Measurements from ENCODE around the gene FAM168A.

Gene FAM168A

GRCh38 chr11:73398132-73398526 is 199.8 kb downstream of the FAM168A start:
- no peak for TF ChIP-seq ESRRG (CRISPR knock-in tag; IDR thresholded peaks at IDR 0.05)
- ATAC-seq = no peak

GRCh38 chr11:73397468-73398131 is 200.3 kb downstream of the FAM168A start:
- no peak for ATAC-seq
- TF ChIP-seq ZNF70 (CRISPR knock-in tag; IDR thresholded peaks at IDR 0.05) (no peak), PPARA (CRISPR knock-in tag; IDR thresholded peaks at IDR 0.05; ENCODE audit: borderline replicate concordance) (no peak), RARB (CRISPR knock-in tag; IDR thresholded peaks at IDR 0.05) (no peak), ZFP30 (CRISPR knock-in tag; IDR thresholded peaks at IDR 0.05) (no peak), ISL1 (CRISPR knock-in tag; IDR thresholded peaks at IDR 0.05) (no peak), TCF4 (CRISPR knock-in tag; IDR thresholded peaks at IDR 0.05; ENCODE audit: borderline replicate concordance) (no peak), GLIS3 (CRISPR knock-in tag; IDR thresholded peaks at IDR 0.05) (no peak), OSR1 (CRISPR knock-in tag; IDR thresholded peaks at IDR 0.05) (no peak), ESRRG (CRISPR knock-in tag; IDR thresholded peaks at IDR 0.05) (no peak)
- TF ChIP-seq, protein P1, sequence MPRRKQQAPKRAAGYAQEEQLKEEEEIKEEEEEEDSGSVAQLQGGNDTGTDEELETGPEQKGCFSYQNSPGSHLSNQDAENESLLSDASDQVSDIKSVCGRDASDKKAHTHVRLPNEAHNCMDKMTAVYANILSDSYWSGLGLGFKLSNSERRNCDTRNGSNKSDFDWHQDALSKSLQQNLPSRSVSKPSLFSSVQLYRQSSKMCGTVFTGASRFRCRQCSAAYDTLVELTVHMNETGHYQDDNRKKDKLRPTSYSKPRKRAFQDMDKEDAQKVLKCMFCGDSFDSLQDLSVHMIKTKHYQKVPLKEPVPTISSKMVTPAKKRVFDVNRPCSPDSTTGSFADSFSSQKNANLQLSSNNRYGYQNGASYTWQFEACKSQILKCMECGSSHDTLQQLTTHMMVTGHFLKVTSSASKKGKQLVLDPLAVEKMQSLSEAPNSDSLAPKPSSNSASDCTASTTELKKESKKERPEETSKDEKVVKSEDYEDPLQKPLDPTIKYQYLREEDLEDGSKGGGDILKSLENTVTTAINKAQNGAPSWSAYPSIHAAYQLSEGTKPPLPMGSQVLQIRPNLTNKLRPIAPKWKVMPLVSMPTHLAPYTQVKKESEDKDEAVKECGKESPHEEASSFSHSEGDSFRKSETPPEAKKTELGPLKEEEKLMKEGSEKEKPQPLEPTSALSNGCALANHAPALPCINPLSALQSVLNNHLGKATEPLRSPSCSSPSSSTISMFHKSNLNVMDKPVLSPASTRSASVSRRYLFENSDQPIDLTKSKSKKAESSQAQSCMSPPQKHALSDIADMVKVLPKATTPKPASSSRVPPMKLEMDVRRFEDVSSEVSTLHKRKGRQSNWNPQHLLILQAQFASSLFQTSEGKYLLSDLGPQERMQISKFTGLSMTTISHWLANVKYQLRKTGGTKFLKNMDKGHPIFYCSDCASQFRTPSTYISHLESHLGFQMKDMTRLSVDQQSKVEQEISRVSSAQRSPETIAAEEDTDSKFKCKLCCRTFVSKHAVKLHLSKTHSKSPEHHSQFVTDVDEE (CRISPR knock-in tag; IDR thresholded peaks at IDR 0.05) = no peak
- TF ChIP-seq, protein P2, sequence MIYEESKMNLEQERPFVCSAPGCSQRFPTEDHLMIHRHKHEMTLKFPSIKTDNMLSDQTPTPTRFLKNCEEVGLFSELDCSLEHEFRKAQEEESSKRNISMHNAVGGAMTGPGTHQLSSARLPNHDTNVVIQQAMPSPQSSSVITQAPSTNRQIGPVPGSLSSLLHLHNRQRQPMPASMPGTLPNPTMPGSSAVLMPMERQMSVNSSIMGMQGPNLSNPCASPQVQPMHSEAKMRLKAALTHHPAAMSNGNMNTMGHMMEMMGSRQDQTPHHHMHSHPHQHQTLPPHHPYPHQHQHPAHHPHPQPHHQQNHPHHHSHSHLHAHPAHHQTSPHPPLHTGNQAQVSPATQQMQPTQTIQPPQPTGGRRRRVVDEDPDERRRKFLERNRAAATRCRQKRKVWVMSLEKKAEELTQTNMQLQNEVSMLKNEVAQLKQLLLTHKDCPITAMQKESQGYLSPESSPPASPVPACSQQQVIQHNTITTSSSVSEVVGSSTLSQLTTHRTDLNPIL (CRISPR knock-in tag; IDR thresholded peaks at IDR 0.05; ENCODE audit: low read depth) = no peak

DNA sequence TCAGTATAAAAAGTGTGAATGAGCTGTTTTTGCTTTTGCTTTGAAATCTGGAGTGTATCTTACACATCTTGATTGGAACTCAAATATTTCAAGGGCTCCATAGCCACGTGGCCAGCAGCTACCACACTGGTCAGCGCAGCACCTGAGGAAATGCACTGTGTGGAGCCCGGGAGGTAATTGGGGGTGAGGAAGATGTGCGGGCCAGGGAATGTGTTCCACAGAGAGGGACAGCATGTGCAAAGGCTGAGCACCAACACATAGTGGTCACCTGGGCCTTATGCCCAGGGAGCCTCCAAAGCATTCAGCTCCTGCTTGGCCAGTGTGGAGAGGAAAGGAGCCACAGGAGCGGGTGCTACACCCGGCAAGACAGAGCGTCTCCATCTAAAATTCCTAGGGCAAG is 200.9 kb downstream of the FAM168A start:
- ATAC-seq = no peak
- TF ChIP-seq, protein P3, sequence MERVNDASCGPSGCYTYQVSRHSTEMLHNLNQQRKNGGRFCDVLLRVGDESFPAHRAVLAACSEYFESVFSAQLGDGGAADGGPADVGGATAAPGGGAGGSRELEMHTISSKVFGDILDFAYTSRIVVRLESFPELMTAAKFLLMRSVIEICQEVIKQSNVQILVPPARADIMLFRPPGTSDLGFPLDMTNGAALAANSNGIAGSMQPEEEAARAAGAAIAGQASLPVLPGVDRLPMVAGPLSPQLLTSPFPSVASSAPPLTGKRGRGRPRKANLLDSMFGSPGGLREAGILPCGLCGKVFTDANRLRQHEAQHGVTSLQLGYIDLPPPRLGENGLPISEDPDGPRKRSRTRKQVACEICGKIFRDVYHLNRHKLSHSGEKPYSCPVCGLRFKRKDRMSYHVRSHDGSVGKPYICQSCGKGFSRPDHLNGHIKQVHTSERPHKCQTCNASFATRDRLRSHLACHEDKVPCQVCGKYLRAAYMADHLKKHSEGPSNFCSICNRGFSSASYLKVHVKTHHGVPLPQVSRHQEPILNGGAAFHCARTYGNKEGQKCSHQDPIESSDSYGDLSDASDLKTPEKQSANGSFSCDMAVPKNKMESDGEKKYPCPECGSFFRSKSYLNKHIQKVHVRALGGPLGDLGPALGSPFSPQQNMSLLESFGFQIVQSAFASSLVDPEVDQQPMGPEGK (CRISPR knock-in tag; IDR thresholded peaks at IDR 0.05; ENCODE audit: borderline replicate concordance) = no peak
- TF ChIP-seq CSRNP3 (CRISPR knock-in tag; IDR thresholded peaks at IDR 0.05) (no peak), CSDC2 (CRISPR knock-in tag; IDR thresholded peaks at IDR 0.05) (no peak), POU6F1 (CRISPR knock-in tag; IDR thresholded peaks at IDR 0.05; ENCODE audit: borderline replicate concordance, low read depth) (no peak), ZFP30 (CRISPR knock-in tag; IDR thresholded peaks at IDR 0.05) (no peak), ZNF8 (CRISPR knock-in tag; IDR thresholded peaks at IDR 0.05) (no peak), BACH2 (CRISPR knock-in tag; IDR thresholded peaks at IDR 0.05; ENCODE audit: borderline replicate concordance) (no peak), ZNF70 (CRISPR knock-in tag; IDR thresholded peaks at IDR 0.05) (no peak), ESRRG (CRISPR knock-in tag; IDR thresholded peaks at IDR 0.05) (no peak), PPARA (CRISPR knock-in tag; IDR thresholded peaks at IDR 0.05; ENCODE audit: borderline replicate concordance) (no peak), TOX (CRISPR knock-in tag; IDR thresholded peaks at IDR 0.05; ENCODE audit: borderline replicate concordance) (no peak), ISL1 (CRISPR knock-in tag; IDR thresholded peaks at IDR 0.05) (no peak), ZC3H10 (CRISPR knock-in tag; IDR thresholded peaks at IDR 0.05) (no peak), ARNTL (CRISPR knock-in tag; IDR thresholded peaks at IDR 0.05; ENCODE audit: borderline replicate concordance, low read depth) (no peak), ZNF565 (CRISPR knock-in tag; conservative IDR thresholded peaks at IDR 0.05; ENCODE audit: low read depth) (no peak), OSR1 (CRISPR knock-in tag; IDR thresholded peaks at IDR 0.05) (no peak)
- TF ChIP-seq, protein P2 (CRISPR knock-in tag; IDR thresholded peaks at IDR 0.05; ENCODE audit: low read depth) = no peak
- TF ChIP-seq, protein P1 (CRISPR knock-in tag; IDR thresholded peaks at IDR 0.05) = no peak
